NCI-H2227 (cell line): Measurements from ENCODE around the gene RCAN1.
"Not testable (repeated sequence)": the region's sequence is repeated elsewhere in the genome, so short reads cannot be mapped to it uniquely, and the experiment has no call there.

ENCODE experiments used
- DNase-seq: peaks from one replicate; lab custom pipeline; 2025; ENCODE audit not compliant: unreplicated experiment; lab: John Stamatoyannopoulos, UW

The RCAN1 gene

DNA sequence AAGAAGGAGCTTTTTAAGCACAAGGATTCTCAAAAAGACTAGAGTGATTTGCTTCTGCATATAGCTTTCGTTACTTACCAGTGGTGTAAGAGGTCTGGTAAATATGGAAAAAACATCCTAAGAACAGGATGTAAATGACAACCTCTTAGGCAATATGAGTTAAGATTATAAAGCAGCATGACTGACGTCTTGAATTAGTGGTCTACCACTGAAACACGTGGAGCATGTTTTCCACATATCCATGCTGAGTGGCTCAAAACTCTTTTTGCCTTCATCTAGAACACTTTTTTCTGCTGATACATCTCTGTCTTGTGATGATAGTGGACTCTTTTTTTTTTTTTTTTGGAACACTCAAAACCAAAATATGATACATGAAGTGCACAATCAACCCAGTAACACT is 44.6 kb downstream of the RCAN1 start:
- no peak for DNase-seq

DNA sequence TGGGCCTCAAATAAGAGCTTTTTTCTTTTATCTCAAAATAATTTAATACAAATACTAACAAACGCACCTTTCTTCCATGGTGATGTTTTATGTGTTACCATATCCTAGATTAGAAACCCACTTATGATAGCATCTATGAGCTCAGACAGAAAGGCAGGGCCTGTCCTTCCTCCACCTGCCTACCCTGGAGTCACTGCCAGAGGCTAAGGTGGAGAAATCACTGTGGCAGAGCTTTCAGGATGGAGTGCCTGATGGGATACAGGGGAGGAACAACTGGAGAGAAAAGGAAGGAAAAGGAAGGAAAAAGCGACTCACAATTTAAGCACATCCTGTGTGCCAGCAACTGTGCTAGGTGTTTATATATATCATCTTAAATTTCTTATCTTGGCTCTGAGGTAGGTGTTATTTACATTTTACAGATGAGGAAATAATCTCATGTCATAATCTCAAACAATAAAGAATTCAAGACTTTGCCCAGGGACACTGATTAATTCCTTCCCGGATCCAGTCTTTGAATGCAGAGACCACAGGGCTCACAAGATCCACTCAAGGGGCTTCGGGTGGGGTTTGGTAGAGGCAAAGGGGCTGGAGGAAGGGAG is 45.4 kb downstream of the RCAN1 start:
- DNase-seq = no peak

DNA sequence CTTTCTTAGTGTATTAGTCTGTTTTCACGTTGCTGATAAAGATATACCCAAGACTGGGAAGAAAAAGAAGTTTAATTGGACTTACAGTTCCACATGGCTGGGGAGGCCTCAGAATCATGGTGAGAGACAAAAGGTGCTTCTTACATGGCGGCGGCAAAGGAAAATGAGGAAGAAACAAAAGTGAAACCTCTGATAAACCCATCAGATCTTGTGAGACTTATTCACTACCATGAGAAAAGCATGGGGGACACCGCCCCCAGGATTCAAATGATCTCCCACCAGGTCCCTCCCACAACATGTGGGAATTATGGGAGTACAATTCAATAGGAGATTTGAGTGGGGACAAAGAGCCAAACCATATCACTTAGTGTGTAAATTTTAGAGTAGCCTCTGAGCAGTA is 46.1 kb downstream of the RCAN1 start:
- not testable (repeated sequence) for DNase-seq

DNA sequence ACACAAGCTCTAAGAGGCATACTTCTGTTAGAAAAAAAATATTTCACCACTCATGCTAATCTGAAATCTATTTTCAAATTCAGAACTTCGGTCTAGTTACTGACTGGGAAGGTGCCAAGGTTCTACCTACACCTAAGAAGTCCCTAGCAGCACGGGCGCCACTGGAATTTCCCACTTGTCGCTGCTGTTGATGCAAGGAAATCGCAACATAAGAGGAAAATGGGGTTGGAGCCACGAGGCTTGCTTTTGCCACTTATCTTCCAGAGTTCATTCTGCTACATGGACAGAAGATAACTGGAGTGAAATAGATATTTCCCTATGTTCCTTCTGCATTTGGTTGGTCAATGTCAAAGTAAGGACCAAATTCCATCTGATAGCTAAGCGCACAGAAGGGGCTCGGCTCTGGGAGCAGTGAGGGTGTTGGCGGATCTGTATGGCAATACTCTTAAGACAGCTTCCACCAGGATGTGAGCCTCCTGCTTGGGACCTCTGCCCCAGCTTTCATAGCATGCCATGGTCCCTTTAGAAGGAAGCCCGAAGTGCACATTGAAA is 47.2 kb downstream of the RCAN1 start:
- DNase-seq = no peak

DNA sequence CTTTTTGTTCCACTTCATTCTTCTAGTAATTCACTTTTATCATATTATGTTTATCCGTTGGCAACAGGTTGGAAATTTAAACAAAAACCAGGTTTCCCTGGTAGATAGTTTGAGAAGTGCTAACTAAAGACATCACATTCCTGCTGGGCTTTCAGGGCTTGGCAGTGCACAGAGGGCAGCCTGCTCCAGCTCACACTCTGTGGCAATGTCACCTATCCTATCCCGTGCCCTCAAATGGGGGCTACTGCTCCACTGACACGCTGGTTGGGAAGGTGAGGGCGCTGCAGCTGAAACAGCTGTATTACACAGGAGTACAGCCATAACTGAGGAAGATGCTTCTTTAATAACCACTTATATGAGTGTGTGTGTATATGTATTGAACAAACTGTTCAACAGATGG is 49.7 kb downstream of the RCAN1 start:
- DNase-seq = no peak

DNA sequence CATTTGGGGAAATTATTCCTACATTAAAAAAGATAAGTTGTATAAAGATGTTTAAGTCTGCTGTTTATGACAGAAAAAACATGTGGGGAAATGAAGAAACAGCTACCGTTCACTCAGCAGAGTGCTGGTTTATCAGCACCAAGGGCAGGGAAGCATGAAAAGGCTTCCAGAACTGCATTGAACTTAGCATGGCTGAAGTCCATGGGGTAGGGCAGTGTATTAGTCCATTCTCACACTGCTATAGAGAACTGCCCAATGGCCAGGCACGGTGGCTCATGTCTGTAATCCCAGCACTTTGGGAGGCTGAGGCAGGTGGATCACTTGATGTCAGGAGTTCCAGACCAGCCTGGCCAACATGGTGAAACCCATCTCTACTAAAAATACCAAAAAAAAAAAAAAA is 51.5 kb downstream of the RCAN1 start:
- not testable (repeated sequence) for DNase-seq

DNA sequence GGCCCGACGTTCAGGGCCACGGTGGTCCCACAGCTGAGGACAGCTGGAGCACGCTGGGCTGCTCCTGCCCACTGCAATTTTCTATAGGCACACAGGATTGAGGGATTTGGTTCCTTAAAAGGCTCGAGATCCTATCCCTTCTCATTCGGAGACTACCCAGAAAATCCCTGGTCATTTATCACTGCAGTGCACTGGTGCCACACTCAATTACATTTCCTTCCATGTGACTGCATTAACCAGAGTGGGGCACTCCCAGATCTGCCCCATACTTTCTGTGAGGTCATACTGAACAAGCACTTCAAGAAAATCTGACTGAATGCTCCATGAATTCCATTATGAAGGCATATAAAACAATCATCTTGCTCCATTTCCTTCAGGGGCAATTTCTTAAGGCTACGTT is 53.1 kb downstream of the RCAN1 start:
- DNase-seq = no peak

DNA sequence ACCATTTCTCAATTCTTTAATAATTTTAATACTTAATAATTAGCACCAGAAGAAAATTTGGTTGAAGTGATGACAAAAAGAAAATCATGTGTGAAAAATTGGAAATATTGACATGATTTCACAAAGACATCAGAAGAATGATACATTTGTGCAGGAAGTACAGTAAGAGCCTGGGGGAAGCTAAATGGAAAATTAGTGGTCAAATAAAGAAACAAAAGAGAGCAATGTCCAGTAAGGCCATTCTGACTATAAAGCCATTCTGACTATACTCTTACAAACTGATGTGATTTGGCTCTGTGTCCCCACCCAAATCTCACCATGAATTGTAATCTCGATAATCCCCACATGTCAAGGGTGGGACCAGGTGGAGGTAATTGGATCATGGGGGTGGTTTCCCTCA is 54.3 kb downstream of the RCAN1 start:
- no peak for DNase-seq

DNA sequence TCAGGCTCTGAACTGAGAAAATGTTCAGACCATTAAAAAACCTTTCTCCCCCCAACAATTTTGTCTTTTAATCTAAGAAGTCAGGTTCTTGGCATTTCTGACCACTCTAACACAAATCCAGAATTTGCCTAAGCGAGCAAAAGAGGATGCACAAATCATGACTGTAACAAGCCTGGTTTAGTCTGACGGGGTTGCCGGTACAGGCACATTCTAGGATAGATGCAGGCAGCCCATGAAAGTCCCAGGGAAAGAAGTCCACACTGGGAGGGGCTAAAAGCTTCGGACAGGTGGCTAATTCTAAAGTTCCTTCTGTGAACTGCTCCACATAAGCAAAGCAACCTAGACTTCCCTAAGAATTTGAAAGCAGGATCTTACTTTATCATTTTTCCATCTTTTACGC is 54.9 kb downstream of the RCAN1 start:
- no peak for DNase-seq

DNA sequence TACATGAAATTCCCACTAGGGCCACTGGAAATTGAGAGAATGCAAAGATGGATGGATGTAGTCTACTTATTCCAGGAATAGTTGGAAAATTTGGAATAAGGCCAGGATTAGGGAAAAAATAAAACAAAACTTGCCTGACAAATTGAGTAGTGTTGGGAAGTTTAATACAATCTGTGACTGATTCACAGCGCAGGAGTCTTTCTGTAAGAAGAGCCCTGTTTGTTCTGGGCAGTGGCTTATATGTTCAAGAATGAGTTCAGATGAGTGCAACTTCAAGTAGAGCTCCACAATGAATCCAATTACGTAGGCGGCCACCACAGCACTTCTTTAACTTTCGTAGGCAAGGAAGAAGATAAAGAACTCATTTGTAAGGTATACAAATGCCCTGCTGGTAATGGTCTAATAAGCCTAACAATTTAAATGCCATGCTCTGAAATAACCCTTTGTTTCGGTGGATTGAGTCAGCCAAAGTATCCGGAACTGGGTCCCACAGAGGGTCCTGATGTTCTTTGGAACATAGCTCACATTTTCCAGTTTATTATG is 55.8 kb downstream of the RCAN1 start:
- no peak for DNase-seq

DNA sequence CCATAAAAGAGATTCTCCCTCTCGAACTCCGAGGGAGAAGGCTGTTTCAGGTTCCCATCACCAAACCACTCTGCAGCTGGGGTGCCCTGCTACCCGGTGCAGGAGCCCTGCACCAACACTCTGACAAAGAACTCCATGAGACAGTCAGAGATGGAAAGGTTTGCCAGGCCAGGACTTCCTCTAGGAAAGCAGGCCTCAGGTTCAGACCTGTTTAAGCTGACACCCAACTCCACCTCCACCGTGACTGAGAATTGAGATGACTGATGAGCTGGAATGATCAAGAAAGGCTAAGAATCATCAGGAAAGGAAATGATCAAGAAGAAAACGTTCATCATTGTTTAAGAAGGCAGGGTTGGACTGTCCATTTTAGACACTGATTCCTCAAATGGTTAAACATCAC is 56.7 kb downstream of the RCAN1 start:
- DNase-seq = no peak

DNA sequence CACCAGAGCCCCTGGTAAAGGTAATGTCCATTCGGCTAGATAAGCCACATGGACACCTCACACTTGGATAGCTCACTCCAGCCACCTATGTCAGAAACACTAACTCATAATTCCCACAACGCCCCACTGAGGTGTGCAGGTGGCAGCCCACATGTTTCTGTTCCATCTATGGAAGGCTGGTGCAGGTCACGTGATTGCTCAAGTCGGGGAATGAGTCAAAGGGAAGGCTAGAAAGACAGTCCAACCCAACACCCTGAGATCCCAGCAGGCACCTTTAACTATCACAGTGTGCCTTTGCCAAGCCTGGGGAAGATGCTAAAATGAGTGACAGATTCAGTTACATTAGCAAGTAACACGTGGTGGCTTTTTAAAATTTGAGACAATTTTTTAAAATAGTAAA is 57.7 kb downstream of the RCAN1 start:
- DNase-seq = no peak

DNA sequence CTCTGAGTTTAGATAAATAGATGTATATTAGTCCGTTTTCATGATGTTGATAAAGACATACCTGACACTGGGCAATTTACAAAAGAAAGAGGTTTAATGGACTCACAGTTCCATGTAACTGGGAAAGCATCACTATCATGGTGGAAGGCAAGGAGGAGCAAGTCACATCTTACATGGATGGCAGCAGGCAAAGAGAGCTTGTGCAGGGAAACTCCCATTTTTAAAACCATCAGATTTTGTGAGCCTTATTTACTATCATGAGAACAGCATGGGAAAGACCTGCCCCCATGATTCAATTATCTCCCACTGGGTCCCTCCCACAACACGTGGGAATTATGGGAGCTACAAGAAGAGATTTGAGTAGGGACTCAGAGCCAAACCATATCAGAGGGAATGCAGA is 60.2 kb downstream of the RCAN1 start:
- DNase-seq = not testable (repeated sequence)

DNA sequence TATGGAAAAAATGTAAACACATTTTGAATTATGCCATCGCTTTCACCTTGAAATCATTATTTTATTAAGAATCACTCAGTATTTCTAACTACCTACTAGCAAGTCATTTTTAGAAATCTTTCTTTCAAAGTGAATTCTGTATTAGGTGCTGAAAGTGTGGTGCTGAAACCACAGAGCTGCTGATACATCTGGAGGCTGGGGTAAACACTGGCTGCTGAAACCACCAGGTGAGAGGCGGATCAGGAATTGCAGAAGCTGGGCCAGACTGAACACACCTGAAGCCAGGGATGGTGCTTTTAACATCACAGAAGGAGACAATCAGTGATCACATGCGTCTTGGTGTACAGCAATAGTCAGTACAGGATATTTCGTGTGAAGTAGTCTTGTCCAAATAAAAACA is 60.7 kb downstream of the RCAN1 start:
- no peak for DNase-seq

DNA sequence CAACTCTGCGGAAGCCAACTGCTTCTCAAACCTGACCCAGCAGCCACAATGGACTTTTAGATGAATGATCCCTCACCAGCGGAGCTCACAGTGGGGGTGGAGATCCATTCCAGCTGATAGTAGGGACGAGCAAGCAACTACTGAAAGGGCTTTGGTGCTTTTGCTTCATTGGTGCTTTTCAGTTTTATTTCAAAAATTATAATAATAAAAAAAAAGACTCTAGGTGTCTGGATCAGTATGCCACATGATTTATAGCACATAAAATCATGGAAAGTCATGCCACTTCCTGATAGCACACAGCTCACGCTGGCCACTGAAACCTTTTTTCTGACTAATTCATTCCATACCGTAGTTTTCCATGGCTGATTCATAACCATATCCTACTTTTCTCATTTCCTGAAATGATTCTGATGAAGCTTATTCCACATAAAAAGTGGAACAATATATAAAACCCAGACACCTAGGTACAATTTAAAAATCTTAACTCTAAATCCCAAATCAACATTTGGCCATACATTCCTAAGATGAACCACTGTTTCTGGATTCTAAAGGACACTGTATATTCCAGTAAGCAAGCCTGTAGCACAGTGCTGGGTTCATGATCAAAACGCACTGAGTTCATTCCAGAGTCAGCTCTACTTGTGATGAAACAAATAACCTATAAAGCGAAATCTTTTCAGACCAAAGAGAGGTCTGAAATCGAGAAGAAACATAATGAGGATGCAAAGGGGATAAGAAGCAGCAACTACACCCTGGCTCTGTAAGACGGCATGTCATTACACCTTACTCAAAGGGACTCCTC is 61.6 kb downstream of the RCAN1 start:
- no peak for DNase-seq

DNA sequence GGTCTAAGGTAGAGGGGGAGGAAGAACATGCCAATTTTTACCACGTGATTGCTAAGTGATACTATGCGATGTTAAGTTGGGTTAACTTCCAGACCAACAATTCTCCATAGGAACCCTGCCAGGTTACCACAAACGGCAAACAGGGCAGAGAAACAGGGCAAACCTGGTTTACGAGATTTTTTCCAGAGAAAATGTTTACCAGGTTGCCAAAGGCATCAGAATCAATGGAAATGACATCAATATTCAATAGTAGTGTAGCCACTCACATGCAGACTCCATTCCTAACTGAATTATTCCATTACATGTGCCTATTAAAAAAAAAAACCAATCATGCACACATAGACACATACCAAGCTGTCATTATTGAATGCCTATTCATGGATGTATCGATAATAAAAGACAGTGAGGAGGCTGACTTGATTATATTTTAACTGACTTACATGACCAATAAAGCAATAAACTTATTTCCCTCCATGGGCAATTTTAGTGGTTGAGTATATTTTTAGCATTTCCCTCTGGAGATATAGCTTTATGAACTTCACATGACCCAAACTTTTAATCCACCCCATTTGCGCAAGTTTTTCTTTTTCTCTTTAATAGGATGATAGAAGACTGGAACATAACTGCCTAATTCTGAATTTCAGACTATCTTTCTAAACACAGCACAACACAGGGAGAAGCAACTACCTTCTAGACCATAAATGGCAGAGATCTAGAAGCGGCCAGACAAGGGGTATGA is 62.4 kb downstream of the RCAN1 start:
- DNase-seq = no peak

DNA sequence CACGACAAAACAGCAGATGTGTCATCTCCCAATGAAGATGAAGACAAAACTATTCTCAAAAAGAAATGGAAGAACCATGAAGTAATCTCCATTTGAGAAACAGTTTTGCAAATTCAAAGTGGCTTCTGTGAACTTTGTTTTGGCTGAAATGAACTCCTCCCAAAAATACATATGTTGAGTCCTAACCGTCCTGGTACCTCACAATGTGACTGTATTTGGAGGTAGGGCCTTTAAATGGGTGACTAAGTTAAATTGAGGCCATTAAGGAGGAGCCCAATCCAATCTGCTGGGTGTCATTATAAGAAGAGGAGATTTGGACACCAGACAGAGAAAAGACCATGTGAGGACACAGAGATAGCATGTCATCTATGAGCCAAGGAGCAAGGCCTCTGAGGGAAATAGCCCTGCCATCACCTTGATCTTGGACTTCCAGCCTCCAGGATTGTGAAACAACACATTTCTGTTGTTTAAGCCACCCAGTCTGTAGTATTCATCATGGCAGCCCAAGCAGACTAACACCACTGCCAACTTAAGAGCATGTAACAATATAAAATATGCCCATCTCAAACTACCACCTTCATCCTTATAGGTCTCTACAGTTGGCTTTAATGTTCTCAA is 64.6 kb downstream of the RCAN1 start:
- DNase-seq = no peak

DNA sequence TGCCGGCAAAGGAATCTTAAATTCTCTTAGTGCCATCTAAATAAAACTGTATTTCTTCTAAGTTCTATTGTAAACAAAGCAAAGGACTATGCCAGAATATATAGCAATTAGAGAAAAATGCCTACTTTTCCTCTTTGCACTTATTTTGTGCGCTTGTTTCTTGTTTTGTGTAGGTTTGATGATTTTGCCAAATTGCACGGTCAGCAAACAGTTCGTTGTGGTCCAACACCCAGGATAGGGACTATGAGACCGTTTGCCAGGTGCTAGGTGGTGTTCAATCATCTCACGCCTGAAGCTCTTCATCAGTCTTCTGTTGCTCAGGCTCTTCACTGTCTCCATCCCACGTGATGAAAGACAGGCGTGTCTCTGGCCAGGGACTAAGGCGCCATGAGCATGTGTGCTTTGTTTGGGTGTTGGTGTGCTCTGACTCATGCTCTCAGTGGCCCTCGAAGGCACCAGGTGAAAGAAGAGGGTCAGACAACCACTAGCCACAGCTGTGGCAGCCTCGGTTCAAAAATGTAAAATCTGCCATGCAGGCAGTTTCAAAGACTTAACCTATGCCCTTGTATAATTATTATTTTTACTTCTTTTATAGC is 66.0 kb downstream of the RCAN1 start:
- no peak for DNase-seq

DNA sequence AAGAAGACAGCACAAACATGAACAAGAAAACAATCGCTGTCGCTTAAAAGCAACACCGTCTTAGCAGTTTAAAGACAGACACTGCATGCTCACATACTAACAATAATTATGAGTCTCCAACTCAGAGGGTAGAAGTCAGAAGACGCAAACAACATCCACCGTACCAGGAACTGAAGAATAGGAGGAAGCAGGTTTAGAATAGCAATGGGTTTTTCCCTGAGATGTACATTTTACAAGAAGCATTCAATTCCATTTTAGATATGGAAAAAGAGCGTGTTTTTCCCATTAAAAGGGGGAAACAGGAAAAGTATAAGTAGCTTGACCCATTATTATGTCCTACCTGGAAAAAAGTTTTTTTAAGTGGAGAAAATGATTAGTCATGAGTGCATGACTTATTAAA is 68.4 kb downstream of the RCAN1 start:
- no peak for DNase-seq

DNA sequence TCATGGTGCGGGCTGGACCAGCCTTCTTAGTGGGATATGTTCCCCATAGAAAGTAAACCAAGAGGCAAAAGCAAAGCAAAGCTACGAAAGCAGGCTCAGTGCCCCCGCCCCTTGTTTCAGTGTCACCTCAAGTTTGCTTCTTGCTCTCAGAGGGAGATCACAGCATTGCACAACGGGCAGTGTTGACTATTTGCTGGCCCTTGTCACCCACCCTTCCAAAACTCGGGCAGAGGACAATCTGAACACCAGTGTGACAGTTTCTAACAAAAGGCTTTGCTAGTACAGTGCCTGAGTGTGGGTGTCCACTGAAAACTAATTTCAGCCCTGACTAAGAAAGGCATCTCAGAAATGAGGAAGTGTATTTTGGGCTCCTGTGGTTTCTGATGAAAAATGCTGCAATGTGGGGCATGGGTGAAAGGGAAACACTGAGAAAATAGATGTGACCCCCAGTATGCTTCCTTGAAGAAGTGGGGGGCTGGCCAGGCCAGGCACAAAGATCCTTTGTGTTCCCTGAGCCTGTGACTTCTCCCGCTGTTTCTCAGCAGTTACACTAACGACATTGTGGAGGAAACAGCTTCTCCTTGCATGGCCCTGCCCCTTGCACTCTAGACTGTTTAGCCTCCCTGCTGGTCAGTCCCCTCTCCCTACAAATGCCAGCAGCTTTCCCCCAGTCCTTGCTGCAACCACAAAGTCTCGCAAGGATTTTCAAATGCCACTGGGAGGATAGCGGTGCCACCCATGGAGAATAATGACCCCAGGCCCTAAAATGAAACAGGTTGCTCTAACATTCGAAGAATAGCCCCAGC is 69.6 kb downstream of the RCAN1 start:
- DNase-seq = no peak
